Erythroblast (primary cell): ENCODE data around the gene NAPB.

ENCODE experiments used
- GATA1 ChIP-seq: IDR thresholded peaks from 2 replicates; pipeline ENCODE4 v1.6.1; 2011; ENCODE audit warnings: low read depth, mild to moderate bottlenecking, control low read depth, low read length, moderate library complexity
- POLR2A ChIP-seq: IDR thresholded peaks from 2 replicates; pipeline ENCODE4 v1.6.1; 2011; ENCODE audit warnings: mild to moderate bottlenecking, low read length

GRCh38 chr20:23419657-23419994 is 1.7 kb downstream of the NAPB start:
- TF ChIP-seq POLR2A (no peak), GATA1 (no peak)
